ENCODE measurements around the gene TCIRG1. TPM values are rescaled to one million over a fixed set of nuclear protein-coding genes. Genes with fewer than 3 reads are reported as not detected.
"Not testable (repeated sequence)": the region's sequence is repeated elsewhere in the genome, so short reads cannot be mapped to it uniquely, and the experiment has no call there.

Gene TCIRG1
- total and polyA plus RNA-seq, 4 donors = 32.2 to 96.1 (median 44.5) TPM

DNA sequence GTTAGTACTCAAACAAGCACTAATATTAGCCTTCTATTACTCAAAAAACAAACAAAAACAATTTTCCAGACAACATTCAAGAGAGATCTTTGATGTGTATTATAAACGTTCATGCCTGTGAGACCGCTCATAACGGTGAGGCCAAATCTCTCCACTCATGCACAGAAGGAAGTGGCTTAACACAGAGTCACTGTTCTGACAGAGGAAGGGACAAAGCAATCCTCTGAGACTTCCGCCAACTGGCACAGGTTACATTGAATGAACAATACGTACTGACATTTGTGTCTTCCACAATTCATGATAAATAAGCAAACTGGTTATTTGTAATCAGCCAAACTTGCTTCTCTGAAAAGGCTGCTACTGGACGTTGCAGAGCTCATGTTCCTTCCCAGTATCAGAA, 51.9 kb downstream of the TCIRG1 start:
- H3K27ac ChIP-seq (ENCODE audit: low read depth in 1 of 2, low read length in 2 of 2) = no peak overlapping the region
- WGBS = 52% methylated on average over 6 of the region's 6 CpGs
- no peak overlapping the region for H3K9ac ChIP-seq (ENCODE audit: low read depth in 1 of 2, low read length in 2 of 2)

DNA sequence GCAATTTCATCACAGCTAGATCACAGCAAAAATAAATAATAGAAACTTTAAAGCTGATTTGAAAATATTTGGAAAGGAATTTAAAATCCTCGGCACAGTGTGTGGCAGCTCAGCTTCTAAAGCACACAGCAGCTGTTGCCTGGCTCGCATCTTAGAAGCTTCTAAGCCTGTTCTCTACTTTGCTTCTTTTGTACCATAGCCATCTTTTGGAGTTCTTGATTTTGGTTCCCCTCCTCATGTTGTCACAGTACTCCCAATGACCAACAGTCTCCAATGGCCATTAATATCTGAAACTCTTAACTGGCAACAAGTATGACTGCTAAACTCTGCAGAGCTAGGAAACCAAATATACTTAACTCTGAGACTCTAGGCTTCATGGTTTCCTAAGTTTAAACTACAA, 53.6 kb downstream of the TCIRG1 start:
- Histone ChIP-seq H3K27me3 (ENCODE audit: control insufficient read depth in 4 of 4, insufficient read depth in 4 of 4, low read length in 3 of 4) (no peaks in the 10 kb centered on the region), H3K4me1 (ENCODE audit: control insufficient read depth in 4 of 4, insufficient read depth in 4 of 4, low read length in 3 of 4) (peaks cover 0 to 6% (median 1%) of the 10 kb centered on the region in 4 donors), H3K4me3 (ENCODE audit: low read depth in 1 of 3, low read length in 3 of 3) (no peak overlapping the region), H3K9ac (ENCODE audit: low read depth in 1 of 2, low read length in 2 of 2) (no peak overlapping the region), H3K27ac (ENCODE audit: low read depth in 1 of 2, low read length in 2 of 2) (no peak overlapping the region), H3K9me3 (ENCODE audit: control insufficient read depth in 4 of 4, low read length in 3 of 4) (no peaks in the 10 kb centered on the region), H3K36me3 (ENCODE audit: control insufficient read depth in 4 of 4, insufficient read depth in 3 of 4, low read depth in 1 of 4, low read length in 3 of 4) (peaks cover 0 to 2% (median under 1%) of the 10 kb centered on the region in 4 donors)
- no peak for DNase-seq (ENCODE audit: low spot score)
- TF ChIP-seq FOXA2 (IDR thresholded peaks at IDR 0.05) = no peak
- TF ChIP-seq, protein P1, sequence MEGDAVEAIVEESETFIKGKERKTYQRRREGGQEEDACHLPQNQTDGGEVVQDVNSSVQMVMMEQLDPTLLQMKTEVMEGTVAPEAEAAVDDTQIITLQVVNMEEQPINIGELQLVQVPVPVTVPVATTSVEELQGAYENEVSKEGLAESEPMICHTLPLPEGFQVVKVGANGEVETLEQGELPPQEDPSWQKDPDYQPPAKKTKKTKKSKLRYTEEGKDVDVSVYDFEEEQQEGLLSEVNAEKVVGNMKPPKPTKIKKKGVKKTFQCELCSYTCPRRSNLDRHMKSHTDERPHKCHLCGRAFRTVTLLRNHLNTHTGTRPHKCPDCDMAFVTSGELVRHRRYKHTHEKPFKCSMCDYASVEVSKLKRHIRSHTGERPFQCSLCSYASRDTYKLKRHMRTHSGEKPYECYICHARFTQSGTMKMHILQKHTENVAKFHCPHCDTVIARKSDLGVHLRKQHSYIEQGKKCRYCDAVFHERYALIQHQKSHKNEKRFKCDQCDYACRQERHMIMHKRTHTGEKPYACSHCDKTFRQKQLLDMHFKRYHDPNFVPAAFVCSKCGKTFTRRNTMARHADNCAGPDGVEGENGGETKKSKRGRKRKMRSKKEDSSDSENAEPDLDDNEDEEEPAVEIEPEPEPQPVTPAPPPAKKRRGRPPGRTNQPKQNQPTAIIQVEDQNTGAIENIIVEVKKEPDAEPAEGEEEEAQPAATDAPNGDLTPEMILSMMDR (IDR thresholded peaks at IDR 0.05; ENCODE audit: low read depth, low read length, missing input control) = no peak
- TF ChIP-seq EGR1 (IDR thresholded peaks at IDR 0.05; ENCODE audit: low read depth in 2 of 2) = no peak
- TF ChIP-seq, protein P2, sequence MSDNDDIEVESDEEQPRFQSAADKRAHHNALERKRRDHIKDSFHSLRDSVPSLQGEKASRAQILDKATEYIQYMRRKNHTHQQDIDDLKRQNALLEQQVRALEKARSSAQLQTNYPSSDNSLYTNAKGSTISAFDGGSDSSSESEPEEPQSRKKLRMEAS (IDR thresholded peaks at IDR 0.05) = no peak
- no peak for TF ChIP-seq RAD21 (IDR thresholded peaks at IDR 0.05)
- TF ChIP-seq GABPA (IDR thresholded peaks at IDR 0.05 in 1 of 2, conservative IDR thresholded peaks at IDR 0.05 in 1 of 2) = no peak
- no peak for TF ChIP-seq FOXA1 (IDR thresholded peaks at IDR 0.05)
- TF ChIP-seq RXRA (IDR thresholded peaks at IDR 0.05) = no peak
- TF ChIP-seq TAF1 (conservative IDR thresholded peaks at IDR 0.05) = no peak
- TF ChIP-seq NR2F2 (IDR thresholded peaks at IDR 0.05) = no peak
- TF ChIP-seq, protein P3, sequence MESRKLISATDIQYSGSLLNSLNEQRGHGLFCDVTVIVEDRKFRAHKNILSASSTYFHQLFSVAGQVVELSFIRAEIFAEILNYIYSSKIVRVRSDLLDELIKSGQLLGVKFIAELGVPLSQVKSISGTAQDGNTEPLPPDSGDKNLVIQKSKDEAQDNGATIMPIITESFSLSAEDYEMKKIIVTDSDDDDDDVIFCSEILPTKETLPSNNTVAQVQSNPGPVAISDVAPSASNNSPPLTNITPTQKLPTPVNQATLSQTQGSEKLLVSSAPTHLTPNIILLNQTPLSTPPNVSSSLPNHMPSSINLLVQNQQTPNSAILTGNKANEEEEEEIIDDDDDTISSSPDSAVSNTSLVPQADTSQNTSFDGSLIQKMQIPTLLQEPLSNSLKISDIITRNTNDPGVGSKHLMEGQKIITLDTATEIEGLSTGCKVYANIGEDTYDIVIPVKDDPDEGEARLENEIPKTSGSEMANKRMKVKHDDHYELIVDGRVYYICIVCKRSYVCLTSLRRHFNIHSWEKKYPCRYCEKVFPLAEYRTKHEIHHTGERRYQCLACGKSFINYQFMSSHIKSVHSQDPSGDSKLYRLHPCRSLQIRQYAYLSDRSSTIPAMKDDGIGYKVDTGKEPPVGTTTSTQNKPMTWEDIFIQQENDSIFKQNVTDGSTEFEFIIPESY (IDR thresholded peaks at IDR 0.05) = no peak
- TF ChIP-seq, protein P4, sequence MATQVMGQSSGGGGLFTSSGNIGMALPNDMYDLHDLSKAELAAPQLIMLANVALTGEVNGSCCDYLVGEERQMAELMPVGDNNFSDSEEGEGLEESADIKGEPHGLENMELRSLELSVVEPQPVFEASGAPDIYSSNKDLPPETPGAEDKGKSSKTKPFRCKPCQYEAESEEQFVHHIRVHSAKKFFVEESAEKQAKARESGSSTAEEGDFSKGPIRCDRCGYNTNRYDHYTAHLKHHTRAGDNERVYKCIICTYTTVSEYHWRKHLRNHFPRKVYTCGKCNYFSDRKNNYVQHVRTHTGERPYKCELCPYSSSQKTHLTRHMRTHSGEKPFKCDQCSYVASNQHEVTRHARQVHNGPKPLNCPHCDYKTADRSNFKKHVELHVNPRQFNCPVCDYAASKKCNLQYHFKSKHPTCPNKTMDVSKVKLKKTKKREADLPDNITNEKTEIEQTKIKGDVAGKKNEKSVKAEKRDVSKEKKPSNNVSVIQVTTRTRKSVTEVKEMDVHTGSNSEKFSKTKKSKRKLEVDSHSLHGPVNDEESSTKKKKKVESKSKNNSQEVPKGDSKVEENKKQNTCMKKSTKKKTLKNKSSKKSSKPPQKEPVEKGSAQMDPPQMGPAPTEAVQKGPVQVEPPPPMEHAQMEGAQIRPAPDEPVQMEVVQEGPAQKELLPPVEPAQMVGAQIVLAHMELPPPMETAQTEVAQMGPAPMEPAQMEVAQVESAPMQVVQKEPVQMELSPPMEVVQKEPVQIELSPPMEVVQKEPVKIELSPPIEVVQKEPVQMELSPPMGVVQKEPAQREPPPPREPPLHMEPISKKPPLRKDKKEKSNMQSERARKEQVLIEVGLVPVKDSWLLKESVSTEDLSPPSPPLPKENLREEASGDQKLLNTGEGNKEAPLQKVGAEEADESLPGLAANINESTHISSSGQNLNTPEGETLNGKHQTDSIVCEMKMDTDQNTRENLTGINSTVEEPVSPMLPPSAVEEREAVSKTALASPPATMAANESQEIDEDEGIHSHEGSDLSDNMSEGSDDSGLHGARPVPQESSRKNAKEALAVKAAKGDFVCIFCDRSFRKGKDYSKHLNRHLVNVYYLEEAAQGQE (IDR thresholded peaks at IDR 0.05) = no peak
- no peak for TF ChIP-seq HNF4G (IDR thresholded peaks at IDR 0.05)
- TF ChIP-seq, protein P5, sequence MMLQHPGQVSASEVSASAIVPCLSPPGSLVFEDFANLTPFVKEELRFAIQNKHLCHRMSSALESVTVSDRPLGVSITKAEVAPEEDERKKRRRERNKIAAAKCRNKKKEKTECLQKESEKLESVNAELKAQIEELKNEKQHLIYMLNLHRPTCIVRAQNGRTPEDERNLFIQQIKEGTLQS (IDR thresholded peaks at IDR 0.05) = no peak
- no peak for TF ChIP-seq JUND (IDR thresholded peaks at IDR 0.05)
- TF ChIP-seq YY1 (IDR thresholded peaks at IDR 0.05) = no peak
- no peak for TF ChIP-seq HNF4A (conservative IDR thresholded peaks at IDR 0.05)
- TF ChIP-seq SP1 (IDR thresholded peaks at IDR 0.05) = no peak
- WGBS = 96% methylated on average over 2 of the region's 2 CpGs

More for the DNA sequence above, 51.9 kb downstream of the TCIRG1 start:
- TF ChIP-seq RXRA (IDR thresholded peaks at IDR 0.05) (no peak), RAD21 (IDR thresholded peaks at IDR 0.05) (peak in 1 of 2 donors; percentile 10), FOXA2 (IDR thresholded peaks at IDR 0.05) (no peak)
- Histone ChIP-seq H3K36me3 (ENCODE audit: control insufficient read depth in 4 of 4, insufficient read depth in 3 of 4, low read depth in 1 of 4, low read length in 3 of 4) (peaks cover 0 to 2% (median under 1%) of the 10 kb centered on the region in 4 donors), H3K9me3 (ENCODE audit: control insufficient read depth in 4 of 4, low read length in 3 of 4) (no peaks in the 10 kb centered on the region), H3K4me3 (ENCODE audit: low read depth in 1 of 3, low read length in 3 of 3) (no peak overlapping the region), H3K27me3 (ENCODE audit: control insufficient read depth in 4 of 4, insufficient read depth in 4 of 4, low read length in 3 of 4) (no peaks in the 10 kb centered on the region), H3K4me1 (ENCODE audit: control insufficient read depth in 4 of 4, insufficient read depth in 4 of 4, low read length in 3 of 4) (peaks cover 0 to 6% (median 1%) of the 10 kb centered on the region in 4 donors)
- DNase-seq (ENCODE audit: low spot score) = no peak

DNA sequence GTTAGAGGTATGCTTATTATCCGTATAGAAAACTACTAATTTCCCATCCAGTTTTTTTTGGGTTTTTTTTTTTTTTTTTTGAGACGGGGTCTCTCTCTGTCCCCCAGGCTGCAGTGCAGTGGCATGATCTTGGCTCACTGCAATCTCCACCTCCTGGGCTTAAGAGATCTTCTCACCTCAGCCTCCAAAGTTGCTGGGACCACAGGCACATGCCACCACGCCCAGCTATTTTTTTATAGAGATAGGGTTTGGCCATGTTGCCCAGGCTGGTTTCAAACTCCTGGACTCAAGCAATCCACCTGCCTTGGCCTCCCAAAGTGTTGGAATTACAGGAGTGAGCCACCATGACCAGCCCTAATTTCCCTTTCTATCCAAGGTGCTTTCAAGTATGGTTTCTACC, 54.1 kb downstream of the TCIRG1 start:
- DNase-seq (ENCODE audit: low spot score); H3K4me1 ChIP-seq (ENCODE audit: control insufficient read depth in 4 of 4, insufficient read depth in 4 of 4, low read length in 3 of 4); H3K4me3 ChIP-seq (ENCODE audit: low read depth in 1 of 3, low read length in 3 of 3); H3K27me3 ChIP-seq (ENCODE audit: control insufficient read depth in 4 of 4, insufficient read depth in 4 of 4, low read length in 3 of 4); H3K9ac ChIP-seq (ENCODE audit: low read depth in 1 of 2, low read length in 2 of 2); H3K36me3 ChIP-seq (ENCODE audit: control insufficient read depth in 4 of 4, insufficient read depth in 3 of 4, low read depth in 1 of 4, low read length in 3 of 4); H3K27ac ChIP-seq (ENCODE audit: low read depth in 1 of 2, low read length in 2 of 2); H3K9me3 ChIP-seq (ENCODE audit: control insufficient read depth in 4 of 4, low read length in 3 of 4): not testable (repeated sequence)
- 98% methylated on average over 3 of the region's 3 CpGs for WGBS
